SIG-M5 (cell line): ENCODE measurements around the gene PGK2.
"Not testable (repeated sequence)": the region's sequence is repeated elsewhere in the genome, so short reads cannot be mapped to it uniquely, and the experiment has no call there.

Source experiments
- DNase-seq: peaks from one replicate; lab custom pipeline; 2025; lab: John Stamatoyannopoulos, UW

PGK2 gene

GRCh38 chr6:49787176-49787575 lies at the start of gene PGK2:
Gene PGK2, minus strand, starts transcription at chr6:49787285. Its CDS starts 98 bp downstream, at chr6:49787187.
- DNase-seq, result no peak

GRCh38 chr6:49835140-49835539 lies 48.1 kb upstream of the PGK2 start:
- DNase-seq, result no peak

GRCh38 chr6:49833386-49833785 lies 46.3 kb upstream of the PGK2 start:
- no peak for DNase-seq

- DNase-seq, result no peak
These were observed 39.8 kb upstream of the PGK2 start for GRCh38 chr6:49826743-49827406.

- DNase-seq, result no peak
These were observed 28.1 kb upstream of the PGK2 start for GRCh38 chr6:49815166-49815565.

GRCh38 chr6:49813248-49813647 lies 26.2 kb upstream of the PGK2 start:
- no peak for DNase-seq

GRCh38 chr6:49806145-49806544 lies 19.1 kb upstream of the PGK2 start:
- no peak for DNase-seq

- no peak for DNase-seq
These were observed 18.2 kb upstream of the PGK2 start for GRCh38 chr6:49805246-49805645.

- no peak for DNase-seq
These were observed 14.4 kb upstream of the PGK2 start for GRCh38 chr6:49801525-49801924.

GRCh38 chr6:49799090-49799489 lies 12.0 kb upstream of the PGK2 start:
- no peak for DNase-seq

- DNase-seq, result not testable (repeated sequence)
These were observed 9.9 kb upstream of the PGK2 start for GRCh38 chr6:49796842-49797455.

- no peak for DNase-seq
These were observed 3.3 kb upstream of the PGK2 start for GRCh38 chr6:49790341-49790740.

GRCh38 chr6:49784272-49784671 lies 2.8 kb downstream of the PGK2 start:
- no peak for DNase-seq

GRCh38 chr6:49782725-49783124 lies 4.4 kb downstream of the PGK2 start:
- DNase-seq, result no peak

- no peak for DNase-seq
These were observed 4.8 kb downstream of the PGK2 start for GRCh38 chr6:49782293-49782692.

GRCh38 chr6:49776444-49776843 lies 10.6 kb downstream of the PGK2 start:
- DNase-seq, result no peak

- DNase-seq, result no peak
These were observed 12.0 kb downstream of the PGK2 start for GRCh38 chr6:49775043-49775442.

GRCh38 chr6:49772285-49772684 lies 14.8 kb downstream of the PGK2 start:
- DNase-seq, result no peak

- DNase-seq, result no peak
These were observed 20.3 kb downstream of the PGK2 start for GRCh38 chr6:49766762-49767161.

GRCh38 chr6:49764571-49765236 lies 22.4 kb downstream of the PGK2 start:
- no peak for DNase-seq

- DNase-seq, result no peak
These were observed 42.8 kb downstream of the PGK2 start, which contains the start of gene CRISP3 for GRCh38 chr6:49744259-49744658. Gene CRISP3, minus strand, starts transcription at chr6:49744388. Its CDS starts 21 bp downstream, at chr6:49744367.

- DNase-seq, result no peak
These were observed 43.7 kb downstream of the PGK2 start for GRCh38 chr6:49743429-49743828.

- no peak for DNase-seq
These were observed 47.7 kb downstream of the PGK2 start for GRCh38 chr6:49739423-49739822.
